ENCODE data around the gene TSHZ2. TPM values are rescaled to one million over a fixed set of nuclear protein-coding genes. Genes with fewer than 3 reads are reported as not detected.

Gene TSHZ2
- total RNA-seq, 3 donors from 2014 or later (not counting 1 experiment from before 2014, with no cell fraction given): 1.8 to 1.9 TPM; not detected in 1

DNA sequence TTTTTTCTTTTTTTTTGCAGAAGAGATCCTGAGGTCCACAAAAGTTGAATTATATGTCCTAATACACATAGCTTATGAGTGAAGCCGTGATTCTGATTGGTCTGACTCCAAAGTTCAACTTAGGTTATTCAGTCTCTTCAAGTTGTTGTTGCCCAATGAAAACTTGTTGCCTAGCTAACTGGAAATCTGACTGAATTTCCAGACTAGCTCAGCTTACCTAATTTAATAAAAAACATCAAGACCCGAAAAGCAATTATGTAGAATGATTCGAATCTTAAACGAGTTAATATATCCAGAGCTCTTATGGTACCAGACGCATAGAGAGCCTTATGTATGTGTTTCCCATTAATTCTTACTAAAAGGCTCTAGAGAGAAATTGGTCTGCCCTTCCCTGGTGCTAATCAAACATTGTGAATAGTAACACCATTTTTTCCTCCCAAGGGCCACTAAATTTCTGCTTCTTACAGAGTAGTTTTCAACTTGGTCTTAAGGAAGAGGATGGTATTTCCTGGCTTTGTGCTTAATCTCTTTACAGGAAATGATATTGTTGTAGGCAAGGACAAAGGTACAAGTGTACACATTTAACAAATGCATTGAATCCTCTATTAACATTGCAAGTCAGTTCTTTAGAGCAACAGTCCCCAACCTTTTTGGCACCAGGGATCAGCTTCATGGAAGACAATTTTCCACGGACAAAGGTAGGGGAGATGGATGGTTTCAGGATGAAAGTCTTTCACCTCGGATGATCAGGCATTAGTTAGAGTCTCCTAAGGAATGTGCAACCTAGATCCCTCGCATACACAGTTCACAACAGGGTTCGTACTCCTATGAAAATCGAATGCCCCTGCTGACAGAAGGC lies 107.9 kb downstream of the TSHZ2 start:
- no peaks in the 10 kb centered on the region for H3K27me3 ChIP-seq (ENCODE audit: control insufficient read depth, insufficient read depth, low read length)
- no peaks in the 10 kb centered on the region for H3K27me3 Mint-ChIP-seq (ENCODE audit: low read depth in 2 of 2)
- no peak overlapping the region for H3K27ac Mint-ChIP-seq
- no peak overlapping the region for H3K4me3 ChIP-seq (ENCODE audit: low read length)
- H3K4me1 ChIP-seq (ENCODE audit: control insufficient read depth, insufficient read depth, low read length): no peaks in the 10 kb centered on the region
- no peaks in the 10 kb centered on the region for H3K4me1 Mint-ChIP-seq
- TF ChIP-seq, protein P1, sequence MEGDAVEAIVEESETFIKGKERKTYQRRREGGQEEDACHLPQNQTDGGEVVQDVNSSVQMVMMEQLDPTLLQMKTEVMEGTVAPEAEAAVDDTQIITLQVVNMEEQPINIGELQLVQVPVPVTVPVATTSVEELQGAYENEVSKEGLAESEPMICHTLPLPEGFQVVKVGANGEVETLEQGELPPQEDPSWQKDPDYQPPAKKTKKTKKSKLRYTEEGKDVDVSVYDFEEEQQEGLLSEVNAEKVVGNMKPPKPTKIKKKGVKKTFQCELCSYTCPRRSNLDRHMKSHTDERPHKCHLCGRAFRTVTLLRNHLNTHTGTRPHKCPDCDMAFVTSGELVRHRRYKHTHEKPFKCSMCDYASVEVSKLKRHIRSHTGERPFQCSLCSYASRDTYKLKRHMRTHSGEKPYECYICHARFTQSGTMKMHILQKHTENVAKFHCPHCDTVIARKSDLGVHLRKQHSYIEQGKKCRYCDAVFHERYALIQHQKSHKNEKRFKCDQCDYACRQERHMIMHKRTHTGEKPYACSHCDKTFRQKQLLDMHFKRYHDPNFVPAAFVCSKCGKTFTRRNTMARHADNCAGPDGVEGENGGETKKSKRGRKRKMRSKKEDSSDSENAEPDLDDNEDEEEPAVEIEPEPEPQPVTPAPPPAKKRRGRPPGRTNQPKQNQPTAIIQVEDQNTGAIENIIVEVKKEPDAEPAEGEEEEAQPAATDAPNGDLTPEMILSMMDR (IDR thresholded peaks at IDR 0.05): no peak
- no peaks in the 10 kb centered on the region for H3K36me3 Mint-ChIP-seq
- DNase-seq: no peak
- intact Hi-C loops (cut with micrococcal nuclease): no loop called here
- no peaks in the 10 kb centered on the region for H3K9me3 ChIP-seq (ENCODE audit: control insufficient read depth, insufficient read depth, low read length)
- H3K4me3 Mint-ChIP-seq: no peak overlapping the region
- no peak overlapping the region for H3K27ac ChIP-seq (ENCODE audit: low read length)
- no peaks in the 10 kb centered on the region for H3K9me3 Mint-ChIP-seq
- WGBS (ENCODE audit: insufficient coverage): 90% methylated on average over 10 of the region's 10 CpGs
- H3K36me3 ChIP-seq (ENCODE audit: control insufficient read depth, insufficient read depth, low read length): no peaks in the 10 kb centered on the region
- ATAC-seq: no peak

DNA sequence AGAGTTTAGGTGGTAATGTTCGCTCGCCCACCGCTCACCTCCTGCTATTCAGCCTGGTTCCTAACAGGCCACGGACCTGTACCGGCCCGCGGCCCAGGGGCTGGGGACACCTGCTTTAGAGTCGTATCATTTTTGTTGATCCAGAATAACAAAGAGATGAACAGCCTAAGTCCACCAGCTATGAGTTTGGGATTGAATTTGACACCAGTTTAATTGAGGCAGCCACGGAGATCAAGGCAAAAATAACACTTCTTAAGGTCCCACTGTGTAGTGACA lies 108.5 kb downstream of the TSHZ2 start:
- no peak overlapping the region for H3K27ac Mint-ChIP-seq
- 95% methylated on average over 9 of the region's 9 CpGs for WGBS (ENCODE audit: insufficient coverage)
- Histone ChIP-seq H3K4me3 (ENCODE audit: low read length) (no peak overlapping the region), H3K4me1 (ENCODE audit: control insufficient read depth, insufficient read depth, low read length) (no peaks in the 10 kb centered on the region), H3K27me3 (ENCODE audit: control insufficient read depth, insufficient read depth, low read length) (no peaks in the 10 kb centered on the region), H3K9me3 (ENCODE audit: control insufficient read depth, insufficient read depth, low read length) (no peaks in the 10 kb centered on the region), H3K27ac (ENCODE audit: low read length) (no peak overlapping the region), H3K36me3 (ENCODE audit: control insufficient read depth, insufficient read depth, low read length) (no peaks in the 10 kb centered on the region)
- ATAC-seq (no peak), DNase-seq (no peak)
- H3K4me3 Mint-ChIP-seq: no peak overlapping the region
- no peaks in the 10 kb centered on the region for H3K4me1 Mint-ChIP-seq
- H3K9me3 Mint-ChIP-seq: no peaks in the 10 kb centered on the region
- intact Hi-C loops (cut with micrococcal nuclease): no loop called here
- TF ChIP-seq, protein P1 (IDR thresholded peaks at IDR 0.05): no peak
- H3K36me3 Mint-ChIP-seq: no peaks in the 10 kb centered on the region
- no peaks in the 10 kb centered on the region for H3K27me3 Mint-ChIP-seq (ENCODE audit: low read depth in 2 of 2)

DNA sequence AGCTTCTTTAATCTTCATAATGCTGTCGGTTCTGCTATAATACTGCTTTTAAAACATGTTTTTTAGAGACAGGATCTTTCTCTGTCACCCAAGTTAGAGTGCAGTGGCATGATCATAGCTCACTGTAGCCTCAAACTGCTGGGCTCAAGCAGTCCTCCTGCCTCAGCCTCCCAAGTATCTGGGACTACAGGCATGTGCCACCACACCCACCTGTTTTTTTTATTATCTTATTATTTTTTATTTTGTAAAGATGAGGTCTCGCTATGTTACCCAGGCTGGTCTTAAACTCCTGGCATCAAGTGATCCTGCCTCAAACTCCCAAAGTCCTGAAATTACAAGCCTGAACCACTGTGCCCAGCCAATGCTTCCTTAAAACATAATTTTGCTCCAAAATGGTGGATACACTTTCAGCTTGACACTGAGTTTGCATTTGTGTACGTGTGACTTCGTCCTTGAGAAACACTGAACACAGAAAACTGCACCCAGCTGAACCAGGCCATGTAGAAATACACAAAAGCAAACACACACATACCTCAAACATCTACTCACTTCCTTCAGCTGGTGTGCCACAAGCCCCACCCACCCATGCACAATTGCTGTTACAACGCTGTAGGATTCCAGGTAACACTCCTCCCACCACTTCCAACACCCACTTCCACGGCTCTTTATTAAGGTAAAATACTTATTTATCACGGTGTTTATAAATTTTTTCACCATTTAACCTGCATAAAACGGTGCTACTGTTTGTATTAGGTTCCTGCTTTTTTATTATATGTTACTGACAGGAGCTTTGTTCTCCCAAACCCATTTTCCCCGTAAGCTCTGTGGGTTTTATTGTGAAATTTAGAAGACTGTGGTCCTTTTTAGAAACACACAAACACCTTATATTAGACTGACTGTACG lies 109.1 kb downstream of the TSHZ2 start:
- ATAC-seq (no peak), DNase-seq (no peak)
- Mint-ChIP-seq H3K4me3 (no peak overlapping the region), H3K27ac (no peak overlapping the region), H3K36me3 (no peaks in the 10 kb centered on the region), H3K4me1 (no peaks in the 10 kb centered on the region), H3K27me3 (ENCODE audit: low read depth in 2 of 2) (no peaks in the 10 kb centered on the region), H3K9me3 (no peaks in the 10 kb centered on the region)
- H3K36me3 ChIP-seq (ENCODE audit: control insufficient read depth, insufficient read depth, low read length): no peaks in the 10 kb centered on the region
- no peak overlapping the region for H3K4me3 ChIP-seq (ENCODE audit: low read length)
- H3K27ac ChIP-seq (ENCODE audit: low read length): no peak overlapping the region
- no peaks in the 10 kb centered on the region for H3K9me3 ChIP-seq (ENCODE audit: control insufficient read depth, insufficient read depth, low read length)
- WGBS (ENCODE audit: insufficient coverage): 66% methylated on average over 5 of the region's 10 CpGs
- no peaks in the 10 kb centered on the region for H3K4me1 ChIP-seq (ENCODE audit: control insufficient read depth, insufficient read depth, low read length)
- TF ChIP-seq, protein P1 (IDR thresholded peaks at IDR 0.05): no peak
- intact Hi-C loops (cut with micrococcal nuclease): no loop called here
- no peaks in the 10 kb centered on the region for H3K27me3 ChIP-seq (ENCODE audit: control insufficient read depth, insufficient read depth, low read length)
